DOHH2 (cell line): ENCODE data around the gene PRR23A.

Source experiments
- CTCF ChIP-seq: fragments of 200-600 bp; sonication (generic); IDR thresholded peaks from one replicate; pipeline ENCODE4 v1.5.1; 2014; ENCODE audit warnings: antibody characterized with exemption, mild to moderate bottlenecking, low read depth, low read length; ENCODE audit not compliant: poor library complexity, severe bottlenecking
- EZH2phosphoT487 ChIP-seq: fragments of 200-600 bp; sonication (generic); IDR thresholded peaks from 2 replicates; pipeline ENCODE4 v1.6.1; 2017; ENCODE audit warnings: borderline replicate concordance, mild to moderate bottlenecking, antibody characterized with exemption, low read length, moderate library complexity, mixed read lengths

GRCh38 chr3:139020036-139020867 lies 14.2 kb upstream of the PRR23A start:
- TF ChIP-seq EZH2phosphoT487: no peak
- TF ChIP-seq CTCF: no peak
